Stimulated activated naive CD8-positive, alpha-beta T cell treated with anti-CD3 and anti-CD28 coated beads, Interleukin-15, Interleukin-2, amounts not matched to agents 100 U/mL and 50 U/mL, for 24 hours (primary cell): ENCODE results near the gene ADGRA1.
"Not testable (repeated sequence)": the region's sequence is repeated elsewhere in the genome, so short reads cannot be mapped to it uniquely, and the experiment has no call there.

ENCODE experiments used
- ATAC-seq: fragments of 150-1000 bp; cut with Tn5 transposase; one replicate; pipeline ENCODE4 v1.10.0; 2021
- DNase-seq: peaks from one replicate; pipeline ENCODE4 v3.0.0; 2021

Gene ADGRA1

DNA sequence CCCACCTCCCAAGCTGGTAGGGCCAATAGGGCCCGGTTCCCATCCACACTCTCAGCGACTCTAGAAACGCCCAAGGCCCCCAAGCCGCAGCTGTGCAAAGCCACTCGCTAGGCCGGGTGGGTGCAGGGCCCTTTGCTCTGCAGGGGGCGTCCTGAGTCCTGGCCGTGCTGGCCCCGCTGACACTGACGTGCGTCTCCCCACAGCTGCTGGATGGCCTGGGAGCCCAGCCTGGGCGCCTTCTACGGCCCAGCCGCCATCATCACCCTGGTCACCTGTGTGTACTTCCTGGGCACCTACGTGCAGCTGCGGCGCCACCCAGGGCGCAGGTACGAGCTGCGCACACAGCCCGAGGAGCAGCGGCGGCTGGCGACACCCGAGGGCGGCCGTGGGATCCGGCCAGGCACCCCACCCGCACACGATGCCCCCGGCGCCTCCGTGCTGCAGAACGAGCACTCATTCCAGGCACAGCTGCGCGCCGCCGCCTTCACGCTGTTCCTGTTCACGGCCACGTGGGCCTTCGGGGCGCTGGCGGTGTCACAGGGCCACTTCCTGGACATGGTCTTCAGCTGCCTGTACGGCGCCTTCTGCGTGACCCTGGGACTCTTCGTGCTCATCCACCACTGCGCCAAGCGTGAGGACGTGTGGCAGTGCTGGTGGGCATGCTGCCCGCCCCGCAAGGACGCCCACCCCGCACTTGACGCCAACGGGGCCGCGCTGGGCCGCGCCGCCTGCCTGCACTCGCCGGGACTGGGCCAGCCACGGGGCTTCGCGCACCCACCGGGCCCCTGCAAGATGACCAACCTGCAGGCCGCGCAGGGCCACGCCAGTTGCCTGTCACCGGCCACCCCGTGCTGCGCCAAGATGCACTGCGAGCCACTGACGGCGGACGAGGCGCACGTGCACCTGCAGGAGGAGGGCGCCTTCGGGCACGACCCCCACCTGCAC lies 40.7 kb downstream of the ADGRA1 start:
- ATAC-seq (no peak), DNase-seq (no peak)

DNA sequence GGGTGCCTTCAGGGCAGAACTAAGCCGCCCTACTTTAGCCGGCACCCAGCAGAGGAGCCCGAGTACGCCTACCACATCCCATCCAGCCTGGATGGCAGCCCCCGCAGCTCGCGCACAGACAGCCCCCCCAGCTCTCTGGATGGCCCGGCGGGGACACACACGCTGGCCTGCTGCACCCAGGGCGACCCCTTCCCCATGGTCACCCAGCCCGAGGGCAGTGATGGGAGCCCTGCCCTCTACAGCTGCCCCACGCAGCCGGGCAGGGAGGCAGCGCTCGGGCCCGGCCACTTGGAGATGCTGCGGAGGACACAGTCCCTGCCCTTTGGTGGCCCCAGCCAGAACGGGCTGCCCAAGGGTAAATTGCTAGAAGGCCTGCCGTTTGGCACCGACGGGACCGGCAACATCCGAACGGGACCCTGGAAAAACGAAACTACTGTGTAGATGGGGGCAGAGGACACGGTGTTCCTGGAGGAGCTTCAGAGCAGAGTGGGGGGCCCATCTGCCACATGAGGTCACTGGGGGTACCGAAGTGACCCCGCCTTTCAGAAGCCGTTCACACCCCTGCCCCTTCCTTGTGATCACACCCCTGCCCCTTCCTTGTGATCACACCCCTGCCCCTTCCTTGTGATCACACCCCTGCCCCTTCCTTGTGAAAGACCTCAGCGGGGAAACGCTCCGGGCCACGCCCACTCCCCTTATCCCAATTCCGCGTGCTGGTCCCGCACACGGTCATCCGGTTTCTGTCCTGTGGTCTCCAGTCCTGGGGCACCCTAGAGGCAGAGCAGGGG lies 41.5 kb downstream of the ADGRA1 start:
- no peak for DNase-seq
- ATAC-seq, result no peak

DNA sequence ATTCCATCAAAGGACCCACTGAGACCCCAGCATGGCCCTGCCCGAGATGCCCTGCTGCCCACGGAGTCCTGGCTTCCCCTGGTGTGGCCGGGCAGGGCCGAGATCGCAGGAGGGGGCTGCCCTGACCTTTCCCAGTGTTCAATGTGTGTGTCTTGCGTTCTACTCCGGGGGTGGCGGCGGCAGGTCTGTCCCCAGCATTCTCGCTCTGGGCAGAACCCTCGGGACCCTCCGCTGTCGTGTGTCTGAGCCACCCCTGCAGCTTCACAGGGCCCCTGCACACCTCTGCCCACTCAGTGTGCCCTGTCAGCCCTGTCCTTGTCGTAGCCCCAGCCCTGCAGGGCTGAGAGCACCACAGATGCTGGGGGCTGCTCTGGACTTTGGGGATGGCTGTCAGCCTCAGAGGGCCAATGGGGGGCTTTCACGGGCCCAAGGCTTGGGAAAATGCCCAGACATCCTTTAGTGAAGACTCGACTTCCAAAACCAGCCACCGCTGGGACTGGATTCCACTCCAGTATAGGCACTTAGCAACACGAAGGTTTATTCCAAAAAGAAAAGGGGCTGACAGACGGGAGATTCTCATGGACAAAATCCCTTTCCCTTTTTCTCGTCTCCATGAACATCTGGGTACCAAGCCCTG lies 42.3 kb downstream of the ADGRA1 start:
- DNase-seq, result no peak
- no peak for ATAC-seq

DNA sequence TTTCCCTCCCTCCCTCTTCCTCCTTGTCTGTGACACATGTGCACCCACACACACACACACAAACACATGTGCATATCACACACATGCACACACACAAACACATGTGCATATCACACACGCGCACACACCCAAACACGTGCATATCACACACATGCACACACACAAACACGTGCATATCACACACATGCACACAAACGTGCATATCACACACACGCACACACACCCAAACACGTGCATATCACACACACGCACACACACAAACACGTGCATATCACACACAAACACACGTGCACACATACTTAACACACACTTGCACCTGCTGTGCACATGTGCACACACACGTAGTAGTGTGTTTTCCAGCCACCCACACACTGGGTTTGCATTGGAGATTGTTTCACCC lies 42.9 kb downstream of the ADGRA1 start:
- no peak for ATAC-seq
- DNase-seq, result no peak

DNA sequence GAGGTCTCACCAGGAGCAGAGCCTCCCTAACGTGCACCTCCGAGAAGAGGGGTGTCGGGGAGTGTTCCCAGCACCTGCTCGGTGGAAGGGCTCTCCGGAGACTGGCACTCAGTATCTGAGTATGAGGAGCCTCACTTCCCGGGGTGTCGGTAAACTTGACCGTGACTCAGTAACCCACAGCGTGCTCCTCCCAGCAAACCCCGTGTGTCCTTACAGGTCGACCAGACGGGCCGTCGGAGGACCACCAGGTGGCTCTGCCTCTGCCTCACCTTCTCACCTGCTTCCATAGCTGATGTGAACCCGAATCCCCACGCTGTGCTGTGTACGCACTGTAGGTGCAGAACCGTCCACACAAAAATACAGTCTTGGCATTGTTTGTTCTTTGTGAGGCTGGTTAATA lies 43.3 kb downstream of the ADGRA1 start:
- DNase-seq (no peak), ATAC-seq (no peak)

DNA sequence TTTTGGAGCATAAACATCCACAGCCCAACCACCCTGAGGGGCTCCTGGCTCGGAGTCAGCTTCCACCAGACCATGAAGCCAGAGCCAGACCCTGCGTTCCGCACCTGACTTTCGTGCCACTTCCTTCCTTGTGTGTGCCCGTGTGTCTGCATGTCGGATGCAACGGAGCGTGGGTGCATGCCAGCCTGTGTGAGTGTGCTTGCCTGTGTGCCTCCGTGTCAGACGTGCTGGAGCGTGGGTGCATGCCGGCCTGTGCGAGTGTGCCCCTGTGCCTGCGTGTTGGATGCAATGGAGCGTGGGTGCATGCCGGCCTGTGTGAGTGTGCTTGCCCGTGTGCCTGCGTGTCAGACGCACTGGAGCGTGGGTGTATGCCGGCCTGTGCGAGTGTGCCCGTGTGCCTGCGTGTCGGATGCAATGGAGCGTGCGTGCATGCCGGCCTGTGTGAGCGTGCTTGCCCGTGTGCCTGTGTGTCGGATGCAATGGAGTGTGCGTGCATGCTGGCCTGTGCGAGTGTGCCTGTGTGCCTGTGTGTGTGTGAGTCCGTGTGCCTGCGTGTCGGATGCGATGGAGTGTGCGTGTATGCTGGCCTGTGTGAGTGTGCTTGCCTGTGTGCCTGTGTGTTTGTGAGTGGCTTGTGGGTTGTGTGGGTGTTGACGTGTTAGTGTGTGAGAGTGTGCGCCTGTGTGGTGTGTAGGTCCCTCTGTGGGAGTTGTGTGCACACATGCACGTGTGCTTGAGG lies 44.2 kb downstream of the ADGRA1 start:
- no peak for ATAC-seq
- no peak for DNase-seq

DNA sequence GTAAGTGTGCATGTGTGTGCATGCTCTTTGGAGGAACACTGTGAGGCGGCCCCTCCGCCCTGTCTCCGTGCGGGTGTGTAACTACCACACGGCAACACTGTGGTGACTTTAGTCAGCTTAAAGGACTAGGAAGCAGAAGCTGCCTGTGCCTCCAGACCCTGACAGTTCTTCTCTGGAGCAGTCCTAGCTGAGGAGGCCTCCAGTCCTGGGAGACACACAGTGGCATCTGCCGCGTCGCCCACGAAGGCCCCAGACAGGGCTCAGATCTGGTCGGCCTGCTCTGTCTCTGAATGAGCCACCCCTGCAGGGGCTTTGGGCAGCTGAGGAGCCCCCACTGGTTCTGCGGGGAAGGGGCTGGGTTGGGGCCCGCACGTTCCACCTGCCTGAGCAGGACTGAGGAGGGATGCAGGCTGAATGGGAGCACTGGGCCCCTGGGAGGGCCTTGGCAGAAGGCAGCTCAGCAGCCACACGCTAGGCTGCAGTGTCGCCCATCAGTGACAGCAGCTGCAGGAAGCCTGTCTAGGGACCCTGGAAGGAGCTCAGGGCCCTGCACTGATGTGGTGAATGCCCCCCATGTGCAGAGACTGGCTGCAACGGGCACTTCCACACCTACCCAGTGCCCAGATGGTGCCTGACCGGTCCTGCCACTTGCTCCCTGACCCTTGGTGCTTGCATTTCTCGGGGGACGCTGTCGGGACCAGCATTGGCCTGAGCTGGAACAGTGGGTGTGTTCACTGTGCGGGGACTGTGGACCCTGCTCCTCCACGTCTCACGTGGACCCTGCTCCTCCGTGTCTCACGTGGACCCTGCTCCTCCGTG lies 45.0 kb downstream of the ADGRA1 start:
- ATAC-seq, result no peak
- DNase-seq, result no peak

DNA sequence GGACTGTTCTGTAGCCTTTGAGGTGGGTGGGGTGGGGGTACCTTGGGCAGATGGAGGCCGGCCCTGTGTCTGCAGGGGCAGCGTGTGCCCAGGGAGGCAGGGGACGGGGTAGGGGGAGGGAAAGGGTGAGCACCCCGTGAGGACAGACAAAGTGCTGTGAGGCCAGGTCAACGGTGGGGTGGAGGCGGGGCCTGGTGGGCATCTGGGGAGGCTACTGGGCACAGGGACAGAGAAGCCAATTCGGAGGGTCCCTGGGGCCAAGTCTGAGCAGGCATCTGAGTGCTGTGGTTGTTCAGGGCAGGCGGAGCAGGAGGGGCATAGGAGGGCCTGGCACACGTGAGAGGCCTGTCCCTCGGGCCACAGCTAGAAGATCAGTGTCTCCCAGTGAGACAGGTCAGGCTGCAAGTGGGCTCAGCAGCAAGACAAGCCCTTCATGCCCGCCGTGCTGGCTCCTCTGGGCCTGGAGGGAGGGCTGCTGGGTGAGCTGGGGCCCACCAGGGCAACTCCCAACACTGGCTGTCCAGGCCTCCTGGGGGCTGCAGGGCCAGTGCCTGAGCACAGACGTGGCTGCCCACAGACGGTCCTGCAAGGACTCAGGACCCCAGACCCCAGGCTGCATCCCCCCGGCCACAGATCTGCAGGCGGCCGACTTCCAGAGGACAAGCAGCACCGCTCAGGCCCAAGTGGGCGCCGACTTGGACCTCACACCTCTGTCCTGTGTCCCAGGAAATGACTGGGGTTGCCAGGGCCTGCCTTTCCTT lies 45.9 kb downstream of the ADGRA1 start:
- no peak for DNase-seq
- no peak for ATAC-seq

DNA sequence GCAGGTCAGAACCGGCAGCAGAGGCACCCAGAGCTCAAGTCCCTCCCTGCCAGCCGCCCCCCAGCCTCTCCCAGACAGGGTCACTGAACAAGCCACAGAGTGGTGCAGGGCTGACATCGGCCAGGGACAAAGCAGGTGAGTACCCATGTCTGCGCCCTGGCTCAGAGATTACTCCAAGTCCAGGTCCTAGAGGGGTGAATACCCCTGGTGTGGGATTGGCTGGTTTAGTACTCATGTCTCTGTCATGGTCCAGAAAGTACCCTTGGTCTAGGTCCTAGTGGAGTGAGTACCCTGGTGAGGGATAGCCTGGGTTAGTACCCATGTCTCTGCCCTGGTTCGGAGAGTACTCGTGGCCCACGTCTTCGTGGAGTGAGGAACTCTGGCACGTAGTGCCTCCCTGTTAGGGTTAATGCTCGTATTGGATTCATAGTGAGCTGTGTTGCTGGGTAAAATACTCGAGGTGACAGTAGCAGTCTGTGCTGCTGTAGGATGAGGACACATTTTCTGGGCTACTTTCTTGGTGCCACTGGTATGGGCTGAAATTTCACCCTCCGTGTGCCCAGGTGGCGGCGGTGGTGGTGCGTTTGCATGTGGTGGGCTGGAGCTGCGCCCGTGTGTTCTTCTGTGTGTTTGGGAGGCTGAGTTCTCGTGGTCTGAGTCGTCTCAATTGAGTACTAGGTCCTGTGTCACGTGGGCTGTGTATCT lies 46.8 kb downstream of the ADGRA1 start:
- DNase-seq (no peak), ATAC-seq (no peak)

DNA sequence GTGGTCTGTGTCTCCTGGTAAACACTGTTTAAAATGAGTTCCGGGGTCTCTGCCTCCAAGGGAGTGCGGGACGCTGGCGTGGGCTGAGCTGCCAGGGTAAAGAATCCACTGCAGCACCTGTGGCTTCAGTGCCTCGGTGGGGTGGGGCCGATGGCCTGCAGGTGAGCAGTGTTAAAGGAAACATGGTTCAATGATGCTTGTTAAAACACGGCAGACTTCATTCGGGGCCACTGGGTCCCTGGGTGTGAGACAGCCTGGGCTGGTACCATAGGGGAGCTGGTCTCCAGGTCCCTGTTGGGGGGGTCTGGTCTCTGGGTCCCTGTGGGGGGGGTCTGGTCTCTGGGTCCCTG lies 47.4 kb downstream of the ADGRA1 start:
- no peak for ATAC-seq
- no peak for DNase-seq

DNA sequence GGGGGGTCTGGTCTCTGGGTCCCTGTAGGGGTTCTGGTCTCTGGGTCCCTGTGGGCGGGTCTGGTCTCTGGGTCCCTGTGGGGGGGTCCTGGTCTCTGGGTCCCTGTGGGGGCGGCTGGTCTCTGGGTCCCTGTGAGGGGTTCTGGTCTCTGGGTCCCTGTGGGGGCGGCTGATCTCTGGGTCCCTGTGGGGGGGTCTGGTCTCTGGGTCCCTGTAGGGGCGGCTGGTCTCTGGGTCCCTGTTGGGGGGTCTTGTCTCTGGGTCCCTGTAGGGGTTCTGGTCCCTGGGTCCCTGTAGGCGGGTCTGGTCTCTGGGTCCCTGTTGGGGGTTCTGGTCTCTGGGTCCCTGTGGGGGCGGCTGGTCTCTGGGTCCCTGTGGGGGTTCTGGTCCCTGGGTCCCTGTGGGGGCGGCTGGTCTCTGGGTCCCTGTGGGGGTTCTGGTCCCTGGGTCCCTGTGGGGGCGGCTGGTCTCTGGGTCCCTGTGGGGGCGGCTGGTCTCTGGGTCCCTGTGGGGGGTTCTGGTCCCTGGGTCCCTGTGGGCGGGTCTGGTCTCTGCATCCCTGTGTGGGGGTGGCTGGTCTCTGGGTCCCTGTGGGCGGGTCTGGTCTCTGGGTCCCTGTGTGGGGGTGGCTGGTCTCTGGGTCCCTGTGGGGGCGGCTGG lies 49.9 kb downstream of the ADGRA1 start:
- ATAC-seq, DNase-seq: not testable (repeated sequence)

DNA sequence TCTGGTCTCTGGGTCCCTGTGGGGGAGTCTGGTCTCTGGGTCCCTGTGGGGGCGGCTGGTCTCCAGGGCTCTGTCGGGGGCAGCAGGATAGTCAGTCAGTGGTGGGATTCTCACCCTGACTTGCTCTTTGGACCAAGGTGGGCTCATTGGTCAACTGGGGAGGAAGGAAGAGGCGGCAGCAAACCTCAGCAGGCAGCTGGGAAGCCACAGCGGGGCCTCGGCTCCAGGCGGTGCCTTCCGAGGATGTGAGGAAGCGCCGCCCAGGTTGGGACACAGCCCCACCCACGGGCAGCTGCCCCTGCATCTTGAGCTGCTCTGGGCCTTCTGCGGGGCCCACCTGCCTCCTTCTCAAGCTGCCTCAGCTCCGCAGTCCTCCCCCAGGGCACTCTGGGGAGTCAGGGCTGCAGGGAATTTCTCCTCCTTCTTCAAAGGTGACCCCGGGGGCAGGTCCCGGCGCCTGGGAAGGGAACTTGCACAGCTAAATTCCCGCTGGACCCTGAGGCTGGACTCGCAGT lies 51.9 kb downstream of the ADGRA1 start:
- DNase-seq (no peak), ATAC-seq (no peak)

DNA sequence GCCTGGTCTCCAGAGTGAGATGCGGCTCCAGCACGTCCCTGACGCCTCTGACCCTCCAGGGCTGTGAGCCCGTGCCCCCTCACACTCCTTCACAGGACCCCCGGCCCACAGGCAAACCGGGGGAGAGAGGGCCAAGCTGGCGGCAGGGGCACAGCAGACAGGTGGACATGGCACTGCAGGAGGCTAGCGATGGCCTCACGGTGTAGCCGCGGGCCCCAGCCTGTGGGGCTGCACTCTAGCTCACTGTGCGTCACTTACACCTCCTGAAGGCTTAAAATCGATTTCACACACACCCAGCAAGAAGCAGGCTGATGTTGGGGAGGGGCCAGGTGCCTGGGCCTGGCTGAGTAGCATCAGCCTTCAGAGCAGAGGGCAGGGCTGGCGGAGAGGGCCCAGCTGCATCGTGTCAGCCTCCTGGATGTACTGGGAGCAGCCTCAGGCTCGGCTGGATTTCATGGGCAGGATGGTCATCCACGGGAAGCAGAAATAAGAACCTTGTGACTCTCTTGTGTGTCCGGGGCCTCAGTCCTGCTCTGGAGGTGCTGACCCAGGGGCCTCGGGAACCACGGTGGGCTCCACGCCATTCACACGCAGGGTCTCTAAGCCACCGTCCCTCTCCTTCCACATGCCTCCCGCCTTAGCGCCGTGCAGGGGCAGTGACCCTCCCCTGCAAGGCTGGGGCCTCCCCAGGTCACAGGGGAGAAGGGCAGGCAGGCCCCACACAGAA lies 52.9 kb downstream of the ADGRA1 start:
- DNase-seq (no peak), ATAC-seq (no peak)

DNA sequence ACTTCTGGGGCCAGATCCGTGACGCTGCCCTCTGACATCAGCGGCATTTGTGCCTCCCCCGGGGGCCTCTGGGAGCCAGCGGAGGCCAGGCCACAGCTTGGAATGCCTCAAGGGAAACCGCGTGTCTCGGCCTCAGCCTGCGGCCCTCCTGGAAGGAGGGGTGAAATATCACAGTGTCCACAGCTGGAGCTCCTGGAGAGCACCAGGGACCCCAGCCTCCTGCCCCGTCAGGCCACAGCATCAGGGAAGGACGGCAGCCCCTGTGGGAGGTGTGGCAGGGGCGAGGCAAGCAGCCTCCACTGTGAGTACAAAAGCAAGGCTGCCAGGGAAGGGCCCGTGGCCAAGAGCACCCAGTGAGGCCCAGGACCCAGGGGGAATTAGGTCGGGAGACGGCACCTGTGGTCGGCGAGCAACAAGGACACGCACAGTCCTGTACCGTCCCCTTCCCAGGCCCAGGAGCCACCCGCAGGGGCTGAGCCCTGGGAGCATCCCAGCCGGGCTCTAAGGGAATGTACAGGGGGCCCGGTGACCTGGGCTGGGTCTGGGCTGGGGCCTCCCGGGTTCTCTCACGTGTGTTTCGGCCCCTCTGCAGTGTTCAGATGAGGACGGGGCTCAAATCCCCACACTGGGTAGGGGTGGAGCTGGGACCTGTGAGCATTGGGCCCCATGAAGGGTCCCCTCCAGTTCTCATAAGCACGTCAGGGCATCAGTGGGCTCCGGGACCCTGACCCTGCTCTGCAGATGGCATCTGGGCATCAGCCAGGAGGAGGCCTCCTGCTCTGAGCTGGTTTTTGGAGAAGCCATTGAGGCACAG lies 53.6 kb downstream of the ADGRA1 start:
- no peak for ATAC-seq
- DNase-seq, result no peak

DNA sequence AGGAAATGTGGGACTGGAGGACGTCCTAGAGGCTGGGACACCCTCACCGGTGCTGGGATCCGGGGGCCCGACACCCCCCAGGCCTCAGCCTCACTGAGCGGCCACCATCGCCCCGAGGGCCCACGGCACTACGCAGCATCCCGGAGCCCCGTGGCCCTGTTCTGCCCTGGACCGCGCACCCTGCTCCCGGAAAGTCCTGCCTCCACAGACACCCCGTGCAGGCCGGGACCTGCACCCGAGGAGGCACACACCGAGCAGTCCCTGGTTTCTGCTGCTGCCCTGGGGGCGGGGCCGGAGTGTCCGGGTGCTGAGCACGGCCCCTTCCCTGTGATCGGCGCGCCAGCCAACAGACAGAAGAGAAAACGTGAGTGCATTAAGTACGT lies 54.2 kb downstream of the ADGRA1 start:
- no peak for ATAC-seq
- no peak for DNase-seq

DNA sequence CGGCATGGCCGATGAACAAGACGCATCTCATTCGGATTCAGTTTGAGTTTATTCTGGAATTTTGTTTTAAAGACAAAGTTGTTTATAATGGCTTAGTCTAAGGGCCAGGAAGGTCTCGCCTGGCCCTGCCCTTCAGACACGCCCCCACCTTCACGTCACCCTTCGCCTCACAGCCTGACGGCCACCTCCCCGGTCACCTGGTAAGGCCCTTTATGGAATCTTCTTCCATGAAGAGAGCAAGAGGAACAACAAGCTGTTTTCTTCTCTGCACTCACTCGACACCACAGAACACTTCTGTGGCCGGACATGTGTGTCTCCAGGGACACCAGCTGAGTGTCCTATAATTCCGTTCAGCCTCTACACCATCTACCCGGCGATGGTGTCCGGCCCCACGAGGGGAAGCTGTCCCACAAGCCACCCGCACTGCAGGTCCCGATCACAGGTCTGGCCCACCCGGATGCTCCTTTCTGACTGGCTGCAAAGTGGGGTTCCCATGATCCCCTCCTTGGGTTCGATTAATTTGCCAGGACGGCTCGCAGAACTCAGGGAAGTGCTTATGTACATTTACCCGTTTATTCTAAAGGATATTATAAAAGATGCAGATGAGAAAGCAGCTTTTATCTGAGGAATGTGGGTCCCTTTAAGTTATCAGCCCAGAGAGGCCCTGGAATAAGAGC lies 54.9 kb downstream of the ADGRA1 start:
- DNase-seq (no peak), ATAC-seq (no peak)

DNA sequence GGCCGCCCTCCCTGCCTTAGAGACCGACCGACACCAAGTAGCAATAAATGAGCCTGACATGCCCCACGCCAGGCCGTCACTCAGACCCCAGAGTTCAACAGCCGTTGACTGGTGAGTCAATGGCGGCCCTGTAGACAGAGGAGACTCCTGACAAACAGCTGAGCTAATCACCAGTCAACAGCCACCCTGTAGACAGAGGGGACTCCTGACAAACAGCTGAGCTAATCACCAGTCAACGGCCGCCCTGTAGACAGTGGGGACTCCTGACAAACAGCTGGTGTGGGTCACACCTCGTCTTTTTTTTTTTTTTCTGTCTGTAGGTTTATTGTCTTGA lies 55.4 kb downstream of the ADGRA1 start:
- DNase-seq (no peak), ATAC-seq (no peak)
